Endothelial cell of umbilical vein (primary cell): ENCODE data around the gene CAMK2N1. TPM values are rescaled to one million over a fixed set of nuclear protein-coding genes. Genes with fewer than 3 reads are reported as not detected.

Experiments
- BruUV-seq: library from RNA; stranded (reverse); fragments of 400-500 nt; replicated peaks from 2 replicates; lab custom pipeline; 2021; lab: Mats Ljungman, UMichigan
- CTCF ChIA-PET: fragments of 300-600, 350-600 bp; sonication (Branson Sonifier 250); formaldehyde crosslinking; loops from one replicate; lab custom pipeline; 2021; ENCODE audit warnings: antibody characterized with exemption, inconsistent platforms; lab: Charles Lee
- POLR2A ChIA-PET: fragments of 300-600, 350-600 bp; sonication (Branson Sonifier 250); formaldehyde crosslinking; loops from one replicate; lab custom pipeline; 2021; ENCODE audit warnings: antibody characterized with exemption, inconsistent platforms; lab: Charles Lee
- DNase-seq: peaks from one replicate; pipeline ENCODE4 v3.0.0-alpha.2; 2011; ENCODE audit warnings: low read depth, low spot score
- FAIRE-seq: peaks from 2 replicates; lab custom pipeline; 2011; peaks lifted over from hg19 to GRCh38; lab: Jason Lieb, UNC
- H2AFZ ChIP-seq: 2 replicates; pipeline ENCODE4 v1.6.0; 2012; ENCODE audit warnings: low read depth, low read length, control low read depth, inconsistent platforms
- H3K27ac ChIP-seq: 2 replicates; pipeline ENCODE4 v1.5.1; 2011; ENCODE audit warnings: low read depth, mild to moderate bottlenecking, control low read depth, low read length, moderate library complexity; ENCODE audit not compliant: insufficient read depth
- H3K27me3 ChIP-seq, 2 experiments: 2 replicates each; pipeline versions ENCODE4 v1.6.0 to v1.6.1; 2011; ENCODE audit warnings: low read length in 2 of 2, mixed read lengths in 1 of 2; ENCODE audit not compliant: control insufficient read depth in 2 of 2, insufficient read depth in 2 of 2
- H3K36me3 ChIP-seq, 2 experiments: 2 replicates in 1 of 2; 3 replicates in 1 of 2; pipeline ENCODE4 v1.5.1; 2011; ENCODE audit warnings: low read length in 2 of 2, mild to moderate bottlenecking in 1 of 2, moderate library complexity in 1 of 2; ENCODE audit not compliant: control insufficient read depth in 2 of 2, insufficient read depth in 2 of 2; ENCODE audit errors: extremely low read depth in 1 of 2
- H3K4me1 ChIP-seq: 3 replicates; pipeline ENCODE4 v1.5.1; 2011; ENCODE audit warnings: mild to moderate bottlenecking, low read length; ENCODE audit not compliant: control insufficient read depth, insufficient read depth; ENCODE audit errors: extremely low read depth
- H3K4me2 ChIP-seq: 2 replicates; pipeline ENCODE4 v1.6.1; 2011; ENCODE audit warnings: low read length, control low read depth, mixed read lengths; ENCODE audit not compliant: insufficient read depth
- H3K4me3 ChIP-seq, 3 experiments: fragments of 200-600 bp in 1 of 3; sonication (generic), shearing (Covaris generic) in 1 of 3; replicated peaks in 1 of 3; 2 replicates each; pipeline ENCODE4 v1.5.1; 2011 to 2016; ENCODE audit warnings: control low read depth in 3 of 3, low read length in 3 of 3, mild to moderate bottlenecking in 2 of 3, inconsistent platforms in 1 of 3, low read depth in 1 of 3, moderate library complexity in 1 of 3; ENCODE audit not compliant: insufficient read depth in 1 of 3
- H3K79me2 ChIP-seq: 2 replicates; pipeline ENCODE4 v1.6.0; 2012; ENCODE audit warnings: low read length, inconsistent platforms; ENCODE audit not compliant: control insufficient read depth, insufficient read depth
- H3K9ac ChIP-seq: replicated peaks from 2 replicates; pipeline ENCODE3; 2011; ENCODE audit warnings: low read length, control low read depth; ENCODE audit not compliant: insufficient read depth; ENCODE audit errors: extremely low read depth
- H3K9me1 ChIP-seq: replicated peaks from 3 replicates; pipeline ENCODE4 v1.6.0; 2011; ENCODE audit warnings: mild to moderate bottlenecking, low read length; ENCODE audit not compliant: control insufficient read depth, insufficient read depth; ENCODE audit errors: extremely low read depth
- H3K9me3 ChIP-seq: replicated peaks from 2 replicates; pipeline ENCODE4 v1.5.1; 2012; ENCODE audit warnings: low read length, inconsistent platforms; ENCODE audit not compliant: control insufficient read depth, insufficient read depth
- H4K20me1 ChIP-seq: replicated peaks from 2 replicates; pipeline ENCODE3; 2011; ENCODE audit warnings: mild to moderate bottlenecking, low read length; ENCODE audit not compliant: control insufficient read depth, insufficient read depth; ENCODE audit errors: extremely low read depth
- CTCF ChIP-seq, 2 donors: IDR thresholded peaks; 1 replicate in 1 of 2; 2 replicates in 1 of 2; pipeline ENCODE4 v1.5.1; 2011; ENCODE audit warnings: low read length in 2 of 2, mild to moderate bottlenecking in 2 of 2, moderate library complexity in 2 of 2, control low read depth in 1 of 2, inconsistent platforms in 1 of 2, low read depth in 1 of 2; ENCODE audit not compliant: insufficient read depth in 1 of 2; ENCODE audit errors: extremely low read depth in 1 of 2
- EZH2 ChIP-seq: IDR thresholded peaks from 2 replicates; pipeline ENCODE4 v1.6.1; 2012; ENCODE audit warnings: borderline replicate concordance, low read depth, mild to moderate bottlenecking, moderate library complexity, low read length, inconsistent platforms; ENCODE audit not compliant: severe bottlenecking
- FOS ChIP-seq: IDR thresholded peaks from 2 replicates; pipeline ENCODE4 v1.6.1; 2011; ENCODE audit warnings: mild to moderate bottlenecking, low read length, moderate library complexity, borderline replicate concordance; ENCODE audit not compliant: insufficient read depth
- GATA2 ChIP-seq: IDR thresholded peaks from 2 replicates; pipeline ENCODE4 v1.7.0; 2011; ENCODE audit warnings: low read depth, mild to moderate bottlenecking, moderate library complexity, mixed read lengths, low read length; ENCODE audit not compliant: insufficient read length, insufficient read depth
- JUN ChIP-seq: IDR thresholded peaks from 2 replicates; pipeline ENCODE4 v1.6.1; 2011; ENCODE audit warnings: borderline replicate concordance, low read depth; ENCODE audit not compliant: insufficient read length, insufficient read depth
- MAX ChIP-seq: IDR thresholded peaks from 2 replicates; pipeline ENCODE4 v1.6.1; 2011; ENCODE audit not compliant: insufficient read depth, insufficient read length
- MYC ChIP-seq: IDR thresholded peaks from one replicate; pipeline ENCODE4 v1.6.1; 2011; ENCODE audit warnings: mild to moderate bottlenecking, low read depth, low read length
- POLR2A ChIP-seq: IDR thresholded peaks from 2 replicates; pipeline ENCODE4 v1.6.1; 2012; ENCODE audit warnings: low read depth, mild to moderate bottlenecking, control low read depth, low read length
- POLR2AphosphoS5 ChIP-seq: IDR thresholded peaks from 2 replicates; pipeline ENCODE4 v1.6.1; 2012; ENCODE audit warnings: low read depth, mild to moderate bottlenecking, control low read depth, low read length, moderate library complexity; ENCODE audit not compliant: insufficient read depth
- dilution Hi-C: fragments of 300-500 bp; cut with MboI; formaldehyde crosslinking; loops from one replicate; pipeline ENCODE4 v1.15.0; 2019; ENCODE audit warnings: low sequenced_read_pairs; ENCODE audit not compliant: extremely low pct_ligation_motif_present
- intact Hi-C: fragments of 100-400 bp; cut with micrococcal nuclease; formaldehyde crosslinking; loops from one replicate; pipeline ENCODE4 v1.10.0; 2022
- polyA plus RNA-seq, 4 experiments: library from polyadenylated mRNA; depleted of rRNA in 3 of 4; stranded (reverse) in 3 of 4; unstranded in 1 of 4; fragments of >200 nt; gene quantifications; 2 replicates each; pipeline versions ENCODE4 v1.2.1 to v1.2.3, GENCODE V29; 2011 to 2012; ENCODE audit warnings: missing spikeins in 1 of 4
- total RNA-seq: library from RNA; stranded (reverse); gene quantifications from 2 replicates; pipeline ENCODE4 v1.2.3, GENCODE V29; 2021

The CAMK2N1 gene
- total and polyA plus RNA-seq, 2 donors (not counting 3 experiments of a cell fraction or from before 2014, with no cell fraction given), result 3.3 to 18.3 TPM

- intact Hi-C loops, result loop anchor here (5.0 kb wide), 1 partner anchor 1172 kb away; the partner anchor contains the start of genes AKR7A2 and SLC66A1
- Histone ChIP-seq H3K27ac (no peak overlapping the region), H3K9me1 (no peaks in the 10 kb centered on the region), H3K4me1 (peaks cover 12% of the 10 kb centered on the region), H3K4me3 (peak overlapping the region; percentile 54 to 78 (median 56)), H2AFZ (peak overlapping the region; percentile 83), H4K20me1 (no peaks in the 10 kb centered on the region), H3K79me2 (no peaks in the 10 kb centered on the region), H3K36me3 (no peaks in the 10 kb centered on the region), H3K9ac (peak overlapping the region; percentile 58), H3K9me3 (no peaks in the 10 kb centered on the region), H3K27me3 (peaks cover 0 to 3% of the 10 kb centered on the region in 2 experiments), H3K4me2 (peak overlapping the region; percentile 74)
- peak; percentile 71 for FAIRE-seq
- ChIA-PET POLR2A (interaction anchor here (0.6 to 0.7 kb wide), 2 partner anchors 10 to 265 kb away, joined by 3 to 4 read pairs; no protein-coding TSS in a partner anchor), CTCF (interaction anchor here (0.6 to 6.2 kb wide), 6 partner anchors 9 to 272 kb away, joined by 3 to 45 read pairs (median 4); no protein-coding TSS in a partner anchor)
- dilution Hi-C loops, result no loop called here
- no TSS peak for BruUV-seq
- DNase-seq, result peak; percentile 43
- TF ChIP-seq POLR2AphosphoS5 (no peak), FOS (no peak), JUN (no peak), POLR2A (no peak), GATA2 (no peak), EZH2 (peak; percentile 36), CTCF (IDR thresholded peaks at IDR 0.05; ENCODE audit: extremely low read depth in 1 of 2, insufficient read depth in 1 of 2, low read depth in 1 of 2, low read length in 2 of 2) (peak in 1 of 2 donors; percentile 1), MYC (no peak), MAX (no peak)
Measured at GRCh38 chr1:20484519-20485462, 1.2 kb downstream of the CAMK2N1 start.
